ENCODE results near the gene SLC17A9. TPM values are rescaled to one million over a fixed set of nuclear protein-coding genes. Genes with fewer than 3 reads are reported as not detected.
A peak's percentile ranks its signal among the peaks of the same experiment; 100 is the strongest.

SLC17A9 gene
- total and polyA plus RNA-seq, 7 donors = 0.32 to 1.0 (median 0.88) TPM

DNA sequence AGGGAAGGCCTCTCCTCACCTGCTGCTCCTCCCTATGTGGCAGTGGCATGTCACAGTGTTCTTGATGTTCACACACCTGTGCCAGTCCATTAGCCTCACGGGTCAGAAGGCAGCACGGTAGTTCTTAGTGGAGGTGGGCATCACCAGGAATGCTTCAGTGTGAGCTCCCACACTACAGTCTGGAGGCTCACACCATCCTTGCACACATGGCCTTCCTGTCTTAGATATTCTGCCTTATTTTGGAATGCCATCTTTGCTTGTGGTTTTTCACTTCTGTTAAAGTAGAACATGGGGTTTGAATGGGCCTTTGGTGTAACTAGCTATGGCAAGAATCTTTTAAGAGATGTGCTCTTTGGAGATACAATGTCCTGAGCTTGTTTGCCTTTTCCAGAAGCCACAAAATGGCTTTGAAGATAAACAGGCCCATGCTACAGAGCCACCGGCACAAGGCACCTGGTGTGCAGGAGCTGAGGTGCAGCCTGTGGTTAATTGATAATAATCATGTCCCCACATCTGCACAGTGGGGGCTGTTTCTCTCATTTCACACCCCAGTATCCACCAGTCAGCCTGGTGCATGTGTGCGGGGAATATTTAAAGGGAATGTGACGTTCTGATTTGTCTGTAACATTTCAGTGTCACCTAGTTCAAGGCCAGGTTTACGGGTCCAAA is 3.2 kb upstream of the SLC17A9 start:
- no peak overlapping the region for H3K4me3 ChIP-seq
- H3K36me3 ChIP-seq (ENCODE audit: insufficient read depth in 1 of 2, low read depth in 1 of 2) = peaks cover 4 to 66% of the 10 kb centered on the region in 2 donors
- no peaks in the 10 kb centered on the region for H3K27me3 ChIP-seq (ENCODE audit: insufficient read depth in 3 of 3, low read length in 2 of 3)
- intact Hi-C loops (cut with DNase I) = no loop called here
- H3K9me3 ChIP-seq = no peaks in the 10 kb centered on the region
- ATAC-seq = no peak
- H3K27ac ChIP-seq = no peak overlapping the region
- DNase-seq = no peak
- H3K4me1 ChIP-seq = peaks cover 12% of the 10 kb centered on the region
- 92 to 94% (median 94%) methylated on average over 6 of the region's 6 CpGs for WGBS, 3 donors
- TF ChIP-seq, protein P1, sequence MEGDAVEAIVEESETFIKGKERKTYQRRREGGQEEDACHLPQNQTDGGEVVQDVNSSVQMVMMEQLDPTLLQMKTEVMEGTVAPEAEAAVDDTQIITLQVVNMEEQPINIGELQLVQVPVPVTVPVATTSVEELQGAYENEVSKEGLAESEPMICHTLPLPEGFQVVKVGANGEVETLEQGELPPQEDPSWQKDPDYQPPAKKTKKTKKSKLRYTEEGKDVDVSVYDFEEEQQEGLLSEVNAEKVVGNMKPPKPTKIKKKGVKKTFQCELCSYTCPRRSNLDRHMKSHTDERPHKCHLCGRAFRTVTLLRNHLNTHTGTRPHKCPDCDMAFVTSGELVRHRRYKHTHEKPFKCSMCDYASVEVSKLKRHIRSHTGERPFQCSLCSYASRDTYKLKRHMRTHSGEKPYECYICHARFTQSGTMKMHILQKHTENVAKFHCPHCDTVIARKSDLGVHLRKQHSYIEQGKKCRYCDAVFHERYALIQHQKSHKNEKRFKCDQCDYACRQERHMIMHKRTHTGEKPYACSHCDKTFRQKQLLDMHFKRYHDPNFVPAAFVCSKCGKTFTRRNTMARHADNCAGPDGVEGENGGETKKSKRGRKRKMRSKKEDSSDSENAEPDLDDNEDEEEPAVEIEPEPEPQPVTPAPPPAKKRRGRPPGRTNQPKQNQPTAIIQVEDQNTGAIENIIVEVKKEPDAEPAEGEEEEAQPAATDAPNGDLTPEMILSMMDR (IDR thresholded peaks at IDR 0.05) = no peak

DNA sequence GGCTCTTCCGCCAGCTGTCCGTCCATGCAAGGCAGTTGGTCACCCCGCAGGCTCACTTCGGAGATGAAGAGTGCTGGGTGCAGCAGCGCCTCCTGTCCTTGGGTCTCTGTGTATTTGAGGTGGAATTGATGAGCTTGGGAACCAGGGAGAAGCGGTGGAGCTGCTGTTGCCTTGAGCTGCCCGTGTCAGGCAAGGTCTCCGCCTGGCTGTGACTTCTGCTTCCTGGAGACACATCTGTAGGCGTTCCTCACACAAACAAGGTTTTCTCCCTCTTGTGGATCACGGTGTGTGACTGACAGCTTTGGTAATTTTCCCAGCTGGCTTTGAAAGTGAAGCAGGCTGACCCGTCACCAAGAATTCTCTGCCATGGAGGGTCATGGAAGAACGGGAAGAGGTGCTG is 2.5 kb upstream of the SLC17A9 start:
- peaks cover 3 to 60% of the 10 kb centered on the region in 2 donors for H3K36me3 ChIP-seq (ENCODE audit: insufficient read depth in 1 of 2, low read depth in 1 of 2)

DNA sequence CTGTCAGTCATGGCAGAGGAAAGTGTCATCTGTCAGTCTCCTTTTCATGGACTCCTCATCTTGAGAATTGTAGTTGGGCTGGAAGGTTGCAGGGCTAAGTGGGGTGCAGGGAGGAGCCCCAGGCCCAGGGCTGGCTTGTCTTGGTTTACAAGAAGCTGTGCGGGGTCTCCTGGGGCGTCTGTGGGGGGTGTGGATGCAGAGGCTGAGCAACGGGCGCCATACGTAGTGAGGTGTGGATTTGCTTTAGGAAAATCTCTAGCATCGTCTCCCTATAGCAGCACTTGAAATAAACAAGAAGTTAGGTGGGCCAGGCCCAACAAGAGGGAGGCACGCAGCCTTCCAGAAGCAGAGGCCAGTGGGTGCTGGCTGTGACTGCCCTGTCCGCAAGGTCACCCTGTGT is 1.8 kb upstream of the SLC17A9 start:
- intact Hi-C loops (cut with DNase I) = no loop called here
- WGBS, 3 donors = 93 to 96% (median 95%) methylated on average over 8 of the region's 8 CpGs
- Histone ChIP-seq H3K36me3 (ENCODE audit: insufficient read depth in 1 of 2, low read depth in 1 of 2) (peaks cover 3 to 52% of the 10 kb centered on the region in 2 donors), H3K9me3 (no peaks in the 10 kb centered on the region), H3K27me3 (ENCODE audit: insufficient read depth in 3 of 3, low read length in 2 of 3) (no peaks in the 10 kb centered on the region), H3K4me1 (peaks cover 12% of the 10 kb centered on the region), H3K27ac (no peak overlapping the region), H3K4me3 (no peak overlapping the region)
- TF ChIP-seq, protein P1 (IDR thresholded peaks at IDR 0.05) = no peak
- ATAC-seq (no peak), DNase-seq (peak in 1 of 2 donors; percentile 19)

More for the DNA sequence above, 2.5 kb upstream of the SLC17A9 start:
- intact Hi-C loops (cut with DNase I) = no loop called here
- Histone ChIP-seq H3K27me3 (ENCODE audit: insufficient read depth in 3 of 3, low read length in 2 of 3) (no peaks in the 10 kb centered on the region), H3K4me3 (no peak overlapping the region), H3K27ac (no peak overlapping the region), H3K9me3 (no peaks in the 10 kb centered on the region), H3K4me1 (peaks cover 12% of the 10 kb centered on the region)
- ATAC-seq = no peak
- 88 to 94% (median 93%) methylated on average over 12 of the region's 12 CpGs for WGBS, 3 donors
- DNase-seq = peak in 1 of 2 donors; percentile 12
- TF ChIP-seq, protein P1 (IDR thresholded peaks at IDR 0.05) = no peak

DNA sequence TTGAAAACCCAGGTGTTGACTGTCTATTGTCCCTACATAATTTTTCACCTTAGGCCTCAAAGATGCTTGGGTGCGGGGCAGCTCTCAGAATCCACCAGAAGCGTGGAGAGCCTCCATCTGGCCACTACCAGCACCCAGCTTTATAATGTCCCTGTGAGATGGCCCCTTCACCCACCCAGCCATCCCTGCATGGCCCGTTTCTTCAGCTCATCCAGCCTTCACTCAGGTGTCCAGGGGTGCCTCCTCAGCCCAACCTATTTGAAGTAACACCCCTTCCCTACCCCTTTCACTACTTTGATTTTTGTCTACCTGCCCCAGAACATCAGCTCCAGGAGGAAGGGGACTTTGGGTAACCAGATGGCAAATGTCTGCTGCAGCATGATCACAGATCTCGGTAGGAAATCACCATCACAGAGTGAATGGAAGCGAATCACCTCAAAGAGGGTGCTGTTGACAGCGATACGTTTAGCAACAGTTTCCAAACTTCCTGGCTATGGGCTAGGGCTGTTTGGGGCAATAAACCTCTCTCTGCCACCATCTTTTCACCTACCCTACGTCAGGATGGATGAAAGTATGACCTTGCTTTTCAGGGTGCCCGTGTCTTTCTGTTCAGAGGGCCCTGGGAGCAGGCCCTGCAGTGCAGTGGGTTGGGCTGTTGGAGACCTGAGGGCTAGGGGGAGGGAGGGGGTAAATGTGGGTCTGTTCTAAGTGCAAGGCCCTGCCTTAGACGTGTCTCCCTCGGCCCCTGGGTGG is 1.2 kb upstream of the SLC17A9 start:
- Histone ChIP-seq H3K4me1 (peaks cover 12% of the 10 kb centered on the region), H3K27ac (no peak overlapping the region), H3K9me3 (no peaks in the 10 kb centered on the region), H3K36me3 (ENCODE audit: insufficient read depth in 1 of 2, low read depth in 1 of 2) (peaks cover 1 to 46% of the 10 kb centered on the region in 2 donors), H3K27me3 (ENCODE audit: insufficient read depth in 3 of 3, low read length in 2 of 3) (no peaks in the 10 kb centered on the region), H3K4me3 (no peak overlapping the region)
- ATAC-seq (no peak), DNase-seq (no peak)
- intact Hi-C loops (cut with DNase I) = no loop called here
- TF ChIP-seq, protein P1 (IDR thresholded peaks at IDR 0.05) = no peak
- 88 to 94% (median 89%) methylated on average over 11 of the region's 11 CpGs for WGBS, 3 donors

Data from psoas muscle (tissue), 8 donors.